Measurements from ENCODE around the gene TNRC6B.

- no peak for TF ChIP-seq YY1 (IDR thresholded peaks at IDR 0.05; ENCODE audit: insufficient read depth, insufficient read length)
- TF ChIP-seq ZNF274 (IDR thresholded peaks at IDR 0.05; ENCODE audit: low read depth, low read length) = no peak
These were observed 85.5 kb downstream of the TNRC6B start for GRCh38 chr22:40263191-40263590.
